ENCODE measurements around the gene NEU2.

Gene NEU2

GRCh38 chr2:233021771-233022170 is 10.7 kb upstream of the NEU2 start:
- no peak for DNase-seq
- Histone ChIP-seq H3K4ac (ENCODE audit: low read depth, low read length) (no peak overlapping the region), H3K14ac (ENCODE audit: low read length) (peak overlapping the region; percentile 17), H3K4me3 (ENCODE audit: low read depth, low read length) (no peak overlapping the region), H2BK120ac (ENCODE audit: insufficient read depth, low read length, poor library complexity) (no peak overlapping the region), H3K27ac (ENCODE audit: low read depth, low read length) (no peak overlapping the region), H4K8ac (ENCODE audit: low read depth, low read length) (no peak overlapping the region), H2BK12ac (ENCODE audit: low read length) (peak overlapping the region; percentile 5), H2BK5ac (ENCODE audit: low read depth, low read length, poor library complexity) (no peak overlapping the region), H4K12ac (ENCODE audit: low read depth, low read length) (no peak overlapping the region), H3K4me2 (ENCODE audit: low read length) (no peak overlapping the region), H3K9ac (ENCODE audit: low read length) (no peak overlapping the region), H3K9me3 (ENCODE audit: insufficient read depth, low read depth, low read length) (no peaks in the 10 kb centered on the region), H3K27me3 (ENCODE audit: insufficient read depth, low read length) (no peaks in the 10 kb centered on the region), H3K79me2 (ENCODE audit: control insufficient read depth, insufficient read depth, low read length, poor library complexity) (peaks cover 2% of the 10 kb centered on the region), H2AFZ (ENCODE audit: insufficient read depth, low read length, poor library complexity) (no peak overlapping the region), H3K79me1 (ENCODE audit: low read length) (no peaks in the 10 kb centered on the region), H2AK5ac (ENCODE audit: low read length) (no peak overlapping the region), H3K4me1 (ENCODE audit: control insufficient read depth in 1 of 2, insufficient read depth in 2 of 2, low read length in 2 of 2) (peaks cover 15 to 17% of the 10 kb centered on the region in 2 experiments), H4K91ac (ENCODE audit: low read depth, low read length) (no peak overlapping the region), H3K36me3 (ENCODE audit: control insufficient read depth in 1 of 2, insufficient read depth in 2 of 2, low read length in 2 of 2) (no peaks in the 10 kb centered on the region), H3K23ac (ENCODE audit: low read length) (no peak overlapping the region), H3K18ac (ENCODE audit: low read length) (no peak overlapping the region)
- no CpG with 5 or more reads among the region's 8 CpGs for WGBS (ENCODE audit: extremely low coverage, insufficient coverage, insufficient read length)

GRCh38 chr2:233022561-233022960 is 9.9 kb upstream of the NEU2 start:
- Histone ChIP-seq H3K18ac (ENCODE audit: low read length) (no peak overlapping the region), H3K36me3 (ENCODE audit: control insufficient read depth in 1 of 2, insufficient read depth in 2 of 2, low read length in 2 of 2) (no peaks in the 10 kb centered on the region), H3K9me3 (ENCODE audit: insufficient read depth, low read depth, low read length) (peaks cover 1% of the 10 kb centered on the region), H3K27me3 (ENCODE audit: insufficient read depth, low read length) (no peaks in the 10 kb centered on the region), H2AK5ac (ENCODE audit: low read length) (no peak overlapping the region), H4K8ac (ENCODE audit: low read depth, low read length) (no peak overlapping the region), H3K79me2 (ENCODE audit: control insufficient read depth, insufficient read depth, low read length, poor library complexity) (peaks cover 2% of the 10 kb centered on the region), H2BK5ac (ENCODE audit: low read depth, low read length, poor library complexity) (no peak overlapping the region), H3K4me2 (ENCODE audit: low read length) (no peak overlapping the region), H2AFZ (ENCODE audit: insufficient read depth, low read length, poor library complexity) (no peak overlapping the region), H4K12ac (ENCODE audit: low read depth, low read length) (no peak overlapping the region), H3K4me3 (ENCODE audit: low read depth, low read length) (no peak overlapping the region), H3K4ac (ENCODE audit: low read depth, low read length) (no peak overlapping the region), H3K4me1 (ENCODE audit: control insufficient read depth in 1 of 2, insufficient read depth in 2 of 2, low read length in 2 of 2) (peaks cover 15 to 17% of the 10 kb centered on the region in 2 experiments), H3K14ac (ENCODE audit: low read length) (no peak overlapping the region), H2BK12ac (ENCODE audit: low read length) (no peak overlapping the region), H3K23ac (ENCODE audit: low read length) (no peak overlapping the region), H4K91ac (ENCODE audit: low read depth, low read length) (no peak overlapping the region), H3K79me1 (ENCODE audit: low read length) (no peaks in the 10 kb centered on the region), H3K27ac (ENCODE audit: low read depth, low read length) (no peak overlapping the region), H2BK120ac (ENCODE audit: insufficient read depth, low read length, poor library complexity) (no peak overlapping the region), H3K9ac (ENCODE audit: low read length) (no peak overlapping the region)
- DNase-seq, result peak; percentile 93 to 96
- no CpG with 5 or more reads among the region's 8 CpGs for WGBS (ENCODE audit: extremely low coverage, insufficient coverage, insufficient read length)

- no peak overlapping the region for H3K4ac ChIP-seq (ENCODE audit: low read depth, low read length)
- no peak overlapping the region for H2BK120ac ChIP-seq (ENCODE audit: insufficient read depth, low read length, poor library complexity)
- peak overlapping the region; percentile 7 for H2AK5ac ChIP-seq (ENCODE audit: low read length)
- H3K23ac ChIP-seq (ENCODE audit: low read length), result no peak overlapping the region
- WGBS (ENCODE audit: extremely low coverage, insufficient coverage, insufficient read length), result no CpG with 5 or more reads among the region's 18 CpGs
- no peak overlapping the region for H2BK12ac ChIP-seq (ENCODE audit: low read length)
- H4K91ac ChIP-seq (ENCODE audit: low read depth, low read length), result peak overlapping the region; percentile 37
- H3K79me2 ChIP-seq (ENCODE audit: control insufficient read depth, insufficient read depth, low read length, poor library complexity), result peaks cover 2% of the 10 kb centered on the region
- H3K9me3 ChIP-seq (ENCODE audit: insufficient read depth, low read depth, low read length), result peaks cover 1% of the 10 kb centered on the region
- H3K36me3 ChIP-seq (ENCODE audit: control insufficient read depth in 1 of 2, insufficient read depth in 2 of 2, low read length in 2 of 2), result no peaks in the 10 kb centered on the region
- H3K18ac ChIP-seq (ENCODE audit: low read length), result no peak overlapping the region
- no peak overlapping the region for H4K8ac ChIP-seq (ENCODE audit: low read depth, low read length)
- H2BK5ac ChIP-seq (ENCODE audit: low read depth, low read length, poor library complexity), result no peak overlapping the region
- no peak overlapping the region for H3K27ac ChIP-seq (ENCODE audit: low read depth, low read length)
- H2AFZ ChIP-seq (ENCODE audit: insufficient read depth, low read length, poor library complexity), result no peak overlapping the region
- H3K4me3 ChIP-seq (ENCODE audit: low read depth, low read length), result no peak overlapping the region
- DNase-seq, result peak in 1 of 2 donors; percentile 8
- H3K27me3 ChIP-seq (ENCODE audit: insufficient read depth, low read length), result no peaks in the 10 kb centered on the region
- no peak overlapping the region for H3K9ac ChIP-seq (ENCODE audit: low read length)
- no peak overlapping the region for H3K4me2 ChIP-seq (ENCODE audit: low read length)
- no peak overlapping the region for H4K12ac ChIP-seq (ENCODE audit: low read depth, low read length)
- peaks cover 15 to 17% of the 10 kb centered on the region in 2 experiments for H3K4me1 ChIP-seq (ENCODE audit: control insufficient read depth in 1 of 2, insufficient read depth in 2 of 2, low read length in 2 of 2)
- no peaks in the 10 kb centered on the region for H3K79me1 ChIP-seq (ENCODE audit: low read length)
- H3K14ac ChIP-seq (ENCODE audit: low read length), result no peak overlapping the region
Observed at GRCh38 chr2:233023007-233023760, 9.3 kb upstream of the NEU2 start.

- H3K4ac ChIP-seq (ENCODE audit: low read depth, low read length), result no peak overlapping the region
- H3K79me1 ChIP-seq (ENCODE audit: low read length), result no peaks in the 10 kb centered on the region
- H3K27me3 ChIP-seq (ENCODE audit: insufficient read depth, low read length), result no peaks in the 10 kb centered on the region
- peaks cover 2% of the 10 kb centered on the region for H3K79me2 ChIP-seq (ENCODE audit: control insufficient read depth, insufficient read depth, low read length, poor library complexity)
- H2BK120ac ChIP-seq (ENCODE audit: insufficient read depth, low read length, poor library complexity), result no peak overlapping the region
- H2AK5ac ChIP-seq (ENCODE audit: low read length), result peak overlapping the region; percentile 7
- no peak overlapping the region for H3K18ac ChIP-seq (ENCODE audit: low read length)
- no peak overlapping the region for H3K9ac ChIP-seq (ENCODE audit: low read length)
- H2BK5ac ChIP-seq (ENCODE audit: low read depth, low read length, poor library complexity), result no peak overlapping the region
- H2AFZ ChIP-seq (ENCODE audit: insufficient read depth, low read length, poor library complexity), result no peak overlapping the region
- H4K91ac ChIP-seq (ENCODE audit: low read depth, low read length), result peak overlapping the region; percentile 37
- H3K14ac ChIP-seq (ENCODE audit: low read length), result no peak overlapping the region
- no peak overlapping the region for H4K8ac ChIP-seq (ENCODE audit: low read depth, low read length)
- DNase-seq, result peak; percentile 65 to 82
- peaks cover 15 to 17% of the 10 kb centered on the region in 2 experiments for H3K4me1 ChIP-seq (ENCODE audit: control insufficient read depth in 1 of 2, insufficient read depth in 2 of 2, low read length in 2 of 2)
- H3K27ac ChIP-seq (ENCODE audit: low read depth, low read length), result no peak overlapping the region
- H3K4me3 ChIP-seq (ENCODE audit: low read depth, low read length), result no peak overlapping the region
- H2BK12ac ChIP-seq (ENCODE audit: low read length), result no peak overlapping the region
- peaks cover 1% of the 10 kb centered on the region for H3K9me3 ChIP-seq (ENCODE audit: insufficient read depth, low read depth, low read length)
- H3K4me2 ChIP-seq (ENCODE audit: low read length), result no peak overlapping the region
- whole genome bisulfite sequencing (ENCODE audit: extremely low coverage, insufficient coverage, insufficient read length), result no CpG with 5 or more reads among the region's 14 CpGs
- no peaks in the 10 kb centered on the region for H3K36me3 ChIP-seq (ENCODE audit: control insufficient read depth in 1 of 2, insufficient read depth in 2 of 2, low read length in 2 of 2)
- no peak overlapping the region for H3K23ac ChIP-seq (ENCODE audit: low read length)
- H4K12ac ChIP-seq (ENCODE audit: low read depth, low read length), result no peak overlapping the region
Observed at GRCh38 chr2:233023761-233024410, 8.6 kb upstream of the NEU2 start.

Data from trophoblast cell (in vitro differentiated cells and primary cell).